MM.1S (cell line): Measurements from ENCODE around the gene ADRB1.

Experiments used
- DNase-seq: peaks from one replicate; pipeline ENCODE4 v3.0.0-alpha.2; 2015
- H2AFZ ChIP-seq: fragments of 300-600 bp; sonication (generic); 2 replicates; pipeline ENCODE4 v1.6.0; 2016; ENCODE audit warnings: antibody characterized with exemption, low read length
- H3F3A ChIP-seq: fragments of 300-600 bp; sonication (generic); 2 replicates; pipeline ENCODE4 v1.6.1; 2016; ENCODE audit warnings: mild to moderate bottlenecking, antibody characterized with exemption, low read length, moderate library complexity, mixed read lengths; ENCODE audit not compliant: insufficient read depth
- H3K27ac ChIP-seq: fragments of 300-600 bp; sonication (generic); 2 replicates; pipeline ENCODE4 v1.5.1; 2016; ENCODE audit warnings: mild to moderate bottlenecking, low read length
- H3K27me3 ChIP-seq: fragments of 300-600 bp; sonication (generic); replicated peaks from 2 replicates; pipeline ENCODE4 v1.6.0; 2016; ENCODE audit warnings: low read length; ENCODE audit not compliant: insufficient read depth
- H3K36me3 ChIP-seq: fragments of 300-600 bp; sonication (generic); replicated peaks from 2 replicates; pipeline ENCODE4 v1.6.1; 2016; ENCODE audit warnings: mild to moderate bottlenecking, low read length, mixed read lengths; ENCODE audit not compliant: insufficient read depth
- H3K4me1 ChIP-seq: fragments of 300-600 bp; sonication (generic); 2 replicates; pipeline ENCODE4 v1.6.1; 2016; ENCODE audit warnings: low read length, mixed read lengths
- H3K4me2 ChIP-seq: fragments of 300-600 bp; sonication (generic); 2 replicates; pipeline ENCODE4 v1.6.0; 2016; ENCODE audit warnings: low read depth, low read length
- H3K4me3 ChIP-seq: fragments of 300-600 bp; sonication (generic); 2 replicates; pipeline ENCODE4 v1.5.1; 2016; ENCODE audit warnings: low read length, mixed read lengths
- H3K79me2 ChIP-seq: fragments of 300-600 bp; sonication (generic); 2 replicates; pipeline ENCODE4 v1.6.1; 2016; ENCODE audit warnings: mixed run types, low read length, mixed read lengths
- H3K9ac ChIP-seq: fragments of 300-600 bp; sonication (generic); 2 replicates; pipeline ENCODE4 v1.6.1; 2016; ENCODE audit warnings: low read length, mixed read lengths
- H3K9me2 ChIP-seq: fragments of 300-600 bp; sonication (generic); replicated peaks from 2 replicates; pipeline ENCODE4 v1.6.1; 2016; ENCODE audit warnings: mild to moderate bottlenecking, low read length, mixed read lengths; ENCODE audit not compliant: insufficient read depth
- H3K9me3 ChIP-seq: fragments of 300-600 bp; sonication (generic); replicated peaks from 2 replicates; pipeline ENCODE4 v1.6.1; 2016; ENCODE audit warnings: mild to moderate bottlenecking, low read length, mixed read lengths; ENCODE audit not compliant: insufficient read depth
- H4K20me1 ChIP-seq: fragments of 300-600 bp; sonication (generic); 2 replicates; pipeline ENCODE4 v1.6.1; 2016; ENCODE audit warnings: mild to moderate bottlenecking, low read length, moderate library complexity, mixed read lengths; ENCODE audit not compliant: insufficient read depth
- CTCF ChIP-seq: fragments of 300-600 bp; sonication (generic); IDR thresholded peaks from 2 replicates; pipeline ENCODE4 v1.5.1; 2016; ENCODE audit warnings: antibody characterized with exemption, low read length, mixed read lengths
- EZH2 ChIP-seq: fragments of 300-600 bp; sonication (generic); optimal IDR thresholded peaks from 2 replicates; pipeline ENCODE3; 2017; ENCODE audit warnings: low read depth, mild to moderate bottlenecking, antibody characterized with exemption, low read length, mixed read lengths
- EZH2phosphoT487 ChIP-seq: fragments of 300-600 bp; sonication (generic); IDR thresholded peaks from 2 replicates; pipeline ENCODE4 v1.6.1; 2018; ENCODE audit warnings: antibody characterized with exemption, low read length

Gene ADRB1

GRCh38 chr10:114065049-114065435 lies 21.4 kb downstream of the ADRB1 start:
- no peak for DNase-seq
- no peaks in the 10 kb centered on the region for H3K9me3 ChIP-seq
- TF ChIP-seq EZH2 = no peak
- no peak for TF ChIP-seq CTCF
- TF ChIP-seq EZH2phosphoT487 = no peak
- H3K9ac ChIP-seq = no peak overlapping the region
- H3K79me2 ChIP-seq = no peaks in the 10 kb centered on the region
- H3K9me2 ChIP-seq = no peaks in the 10 kb centered on the region
- H3K27me3 ChIP-seq = no peaks in the 10 kb centered on the region
- H3K27ac ChIP-seq = no peak overlapping the region
- H3K4me2 ChIP-seq = no peak overlapping the region
- H3K36me3 ChIP-seq = no peaks in the 10 kb centered on the region
- no peak overlapping the region for H3K4me3 ChIP-seq
- H4K20me1 ChIP-seq = no peaks in the 10 kb centered on the region
- H2AFZ ChIP-seq = no peak overlapping the region
- peaks cover 21% of the 10 kb centered on the region for H3K4me1 ChIP-seq
- H3F3A ChIP-seq = no peaks in the 10 kb centered on the region

- no peaks in the 10 kb centered on the region for H3K9me3 ChIP-seq
- no peaks in the 10 kb centered on the region for H3F3A ChIP-seq
- H4K20me1 ChIP-seq = no peaks in the 10 kb centered on the region
- peak overlapping the region; percentile 42; the same call in 1 of the 2 replicates for H3K4me2 ChIP-seq
- H3K27ac ChIP-seq = no peak overlapping the region
- H3K36me3 ChIP-seq = no peaks in the 10 kb centered on the region
- peaks cover 21% of the 10 kb centered on the region for H3K4me1 ChIP-seq
- no peaks in the 10 kb centered on the region for H3K27me3 ChIP-seq
- no peak overlapping the region for H3K4me3 ChIP-seq
- H3K9me2 ChIP-seq = no peaks in the 10 kb centered on the region
- TF ChIP-seq EZH2 (no peak), EZH2phosphoT487 (no peak), CTCF (no peak)
- H3K79me2 ChIP-seq = no peaks in the 10 kb centered on the region
- H2AFZ ChIP-seq = peak overlapping the region; percentile 37; the same call in 1 of the 2 replicates
- DNase-seq = peak; percentile 20
- no peak overlapping the region for H3K9ac ChIP-seq
Measured at GRCh38 chr10:114068054-114068707, 24.5 kb downstream of the ADRB1 start.

- Histone ChIP-seq H3K27me3 (no peaks in the 10 kb centered on the region), H3K27ac (no peak overlapping the region), H3K4me2 (no peak overlapping the region), H2AFZ (no peak overlapping the region), H3K9ac (no peak overlapping the region), H3K79me2 (no peaks in the 10 kb centered on the region), H3K9me2 (no peaks in the 10 kb centered on the region), H3F3A (no peaks in the 10 kb centered on the region), H3K4me1 (peaks cover 8% of the 10 kb centered on the region; the same call in 1 of the 2 replicates), H3K9me3 (no peaks in the 10 kb centered on the region), H3K4me3 (no peak overlapping the region), H4K20me1 (no peaks in the 10 kb centered on the region), H3K36me3 (no peaks in the 10 kb centered on the region)
- DNase-seq = no peak
- no peak for TF ChIP-seq EZH2phosphoT487
- no peak for TF ChIP-seq CTCF
- TF ChIP-seq EZH2 = no peak
Measured at GRCh38 chr10:114070710-114071109, 27.0 kb downstream of the ADRB1 start.
